ENCODE data around the gene CD6. TPM values are rescaled to one million over a fixed set of nuclear protein-coding genes. Genes with fewer than 3 reads are reported as not detected.

CD6 gene
- total RNA-seq, 4 donors from 2014 or later, result 0.26 to 2.0 (median 0.91) TPM; not detected in 1

DNA sequence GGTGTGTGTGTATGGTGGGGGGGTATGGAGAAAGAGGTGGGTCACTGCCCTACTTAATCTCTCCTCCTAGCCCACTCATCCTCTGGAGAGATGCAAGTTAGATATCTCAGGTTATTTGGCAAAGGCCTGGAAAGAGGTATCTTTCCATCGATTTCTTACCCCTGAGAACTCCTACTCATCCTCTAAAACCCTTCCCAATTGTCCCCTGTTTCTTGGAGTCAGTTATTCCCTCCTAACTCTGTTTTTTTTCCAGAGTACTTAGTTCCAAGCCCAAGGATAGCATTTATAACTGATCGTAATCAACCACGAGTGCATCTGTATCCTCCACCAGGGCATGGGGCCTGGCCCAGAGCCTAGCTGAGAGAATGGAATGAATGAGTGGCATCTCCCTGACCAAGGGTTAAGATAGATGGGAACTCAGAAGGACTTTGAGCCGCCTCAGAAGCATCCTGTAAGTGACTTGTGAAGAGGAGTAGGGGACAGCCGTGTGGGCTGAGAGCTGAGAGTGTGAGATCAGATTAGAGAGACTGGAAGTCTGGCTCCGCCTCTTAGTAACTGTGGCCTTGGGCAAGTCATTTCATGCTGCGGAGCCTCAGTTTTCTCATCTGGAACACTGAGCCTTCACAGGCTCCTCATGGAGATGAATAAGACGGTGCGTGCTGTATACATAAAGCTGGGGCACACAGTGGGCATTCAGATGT lies 16.2 kb downstream of the CD6 start:
- no peaks in the 10 kb centered on the region for H3K9me3 ChIP-seq
- peak in 1 of 2 donors; percentile 3 for DNase-seq
- intact Hi-C loops (cut with DNase I; ENCODE audit: low total_unique reads), result no loop called here

DNA sequence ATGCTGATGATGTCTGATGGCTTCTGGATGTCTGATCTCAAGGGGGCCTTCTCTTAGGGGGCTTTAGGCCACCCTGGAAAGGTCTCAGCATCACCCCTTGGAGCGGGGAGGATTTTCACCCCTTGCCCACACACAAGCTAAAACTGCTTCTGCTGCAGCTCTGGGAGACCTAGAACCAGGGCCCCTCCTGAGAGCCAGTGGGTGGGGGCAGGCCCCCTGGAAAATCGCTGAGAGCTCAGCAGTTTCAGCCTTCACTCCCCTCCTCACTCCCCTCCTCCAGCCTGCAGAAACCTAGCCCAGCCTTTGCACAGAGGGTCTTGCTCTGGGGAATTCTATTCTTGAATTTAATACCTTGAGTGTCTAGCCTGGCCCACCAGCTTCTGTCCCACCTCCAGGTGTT lies 17.2 kb downstream of the CD6 start:
- Histone ChIP-seq H3K27ac (no peak overlapping the region), H3K27me3 (no peaks in the 10 kb centered on the region), H3K36me3 (no peaks in the 10 kb centered on the region), H3K4me1 (no peaks in the 10 kb centered on the region), H3K4me3 (no peak overlapping the region), H3K9me3 (no peaks in the 10 kb centered on the region)
- no peak for DNase-seq
- intact Hi-C loops (cut with DNase I; ENCODE audit: low total_unique reads), result no loop called here
- TF ChIP-seq, protein P1, sequence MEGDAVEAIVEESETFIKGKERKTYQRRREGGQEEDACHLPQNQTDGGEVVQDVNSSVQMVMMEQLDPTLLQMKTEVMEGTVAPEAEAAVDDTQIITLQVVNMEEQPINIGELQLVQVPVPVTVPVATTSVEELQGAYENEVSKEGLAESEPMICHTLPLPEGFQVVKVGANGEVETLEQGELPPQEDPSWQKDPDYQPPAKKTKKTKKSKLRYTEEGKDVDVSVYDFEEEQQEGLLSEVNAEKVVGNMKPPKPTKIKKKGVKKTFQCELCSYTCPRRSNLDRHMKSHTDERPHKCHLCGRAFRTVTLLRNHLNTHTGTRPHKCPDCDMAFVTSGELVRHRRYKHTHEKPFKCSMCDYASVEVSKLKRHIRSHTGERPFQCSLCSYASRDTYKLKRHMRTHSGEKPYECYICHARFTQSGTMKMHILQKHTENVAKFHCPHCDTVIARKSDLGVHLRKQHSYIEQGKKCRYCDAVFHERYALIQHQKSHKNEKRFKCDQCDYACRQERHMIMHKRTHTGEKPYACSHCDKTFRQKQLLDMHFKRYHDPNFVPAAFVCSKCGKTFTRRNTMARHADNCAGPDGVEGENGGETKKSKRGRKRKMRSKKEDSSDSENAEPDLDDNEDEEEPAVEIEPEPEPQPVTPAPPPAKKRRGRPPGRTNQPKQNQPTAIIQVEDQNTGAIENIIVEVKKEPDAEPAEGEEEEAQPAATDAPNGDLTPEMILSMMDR (IDR thresholded peaks at IDR 0.05), result no peak
- no peak for TF ChIP-seq POLR2A (IDR thresholded peaks at IDR 0.05)

More for the DNA sequence above, 16.2 kb downstream of the CD6 start:
- H3K27ac ChIP-seq, result no peak overlapping the region
- no peaks in the 10 kb centered on the region for H3K36me3 ChIP-seq
- TF ChIP-seq, protein P1 (IDR thresholded peaks at IDR 0.05), result no peak
- no peak for TF ChIP-seq POLR2A (IDR thresholded peaks at IDR 0.05)
- H3K27me3 ChIP-seq, result no peaks in the 10 kb centered on the region
- H3K4me3 ChIP-seq, result no peak overlapping the region
- H3K4me1 ChIP-seq, result no peaks in the 10 kb centered on the region

DNA sequence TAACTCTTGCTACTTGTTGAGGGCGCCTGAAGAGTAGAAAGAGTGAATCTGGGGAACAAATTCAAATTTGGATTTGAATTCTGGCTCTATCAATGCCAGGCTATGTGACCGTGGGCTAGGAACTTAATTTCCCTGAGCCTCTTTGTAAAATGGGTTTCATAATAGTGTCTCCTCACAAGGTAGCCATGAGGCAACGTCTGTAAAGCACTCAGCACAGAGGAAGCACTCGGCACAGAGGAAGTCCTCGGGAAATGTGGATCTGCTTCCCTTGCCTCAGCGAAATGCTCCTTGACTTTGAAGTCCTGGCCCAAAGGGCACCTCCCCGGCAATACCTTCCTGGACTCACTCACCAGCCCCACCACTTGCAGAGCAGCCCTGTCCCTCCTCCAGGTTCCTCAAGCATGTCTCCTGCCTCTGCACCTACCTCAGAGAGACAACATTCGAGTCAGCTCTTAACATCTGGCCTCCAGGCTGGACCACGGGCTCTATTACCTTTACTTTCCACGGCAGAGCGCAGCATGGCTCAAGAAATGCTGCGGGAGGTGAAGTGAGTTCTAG lies 17.7 kb downstream of the CD6 start:
- Histone ChIP-seq H3K4me3 (no peak overlapping the region), H3K27ac (no peak overlapping the region), H3K27me3 (no peaks in the 10 kb centered on the region), H3K4me1 (no peaks in the 10 kb centered on the region), H3K36me3 (no peaks in the 10 kb centered on the region), H3K9me3 (no peaks in the 10 kb centered on the region)
- intact Hi-C loops (cut with DNase I; ENCODE audit: low total_unique reads), result no loop called here
- peak in 1 of 2 donors; percentile 3 for DNase-seq
- TF ChIP-seq POLR2A (IDR thresholded peaks at IDR 0.05), result no peak
- TF ChIP-seq, protein P1 (IDR thresholded peaks at IDR 0.05), result no peak

DNA sequence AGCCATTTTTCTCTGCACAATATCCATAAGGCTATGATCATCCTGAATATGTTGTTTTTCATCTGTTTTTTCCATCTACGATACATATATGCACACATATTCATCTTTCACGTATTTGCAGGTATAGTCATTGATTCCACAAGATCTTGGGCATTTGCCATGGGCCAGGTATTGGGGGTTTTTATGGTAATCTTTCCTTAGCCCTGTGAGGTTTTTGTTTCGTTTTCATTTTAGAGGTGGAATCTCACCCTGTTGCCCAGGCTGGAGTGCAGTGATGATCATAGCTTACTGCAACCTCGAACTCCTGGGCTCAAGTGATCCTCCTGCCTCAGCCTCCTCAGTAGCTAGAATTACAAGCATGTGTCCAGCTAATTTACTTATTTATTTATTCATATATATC lies 20.0 kb downstream of the CD6 start:
- Histone ChIP-seq H3K9me3 (no peaks in the 10 kb centered on the region), H3K4me3 (no peak overlapping the region), H3K36me3 (no peaks in the 10 kb centered on the region), H3K27ac (no peak overlapping the region), H3K4me1 (no peaks in the 10 kb centered on the region), H3K27me3 (no peaks in the 10 kb centered on the region)
- no peak for DNase-seq
- TF ChIP-seq, protein P1 (IDR thresholded peaks at IDR 0.05), result no peak
- TF ChIP-seq POLR2A (IDR thresholded peaks at IDR 0.05), result no peak
- intact Hi-C loops (cut with DNase I; ENCODE audit: low total_unique reads), result no loop called here

DNA sequence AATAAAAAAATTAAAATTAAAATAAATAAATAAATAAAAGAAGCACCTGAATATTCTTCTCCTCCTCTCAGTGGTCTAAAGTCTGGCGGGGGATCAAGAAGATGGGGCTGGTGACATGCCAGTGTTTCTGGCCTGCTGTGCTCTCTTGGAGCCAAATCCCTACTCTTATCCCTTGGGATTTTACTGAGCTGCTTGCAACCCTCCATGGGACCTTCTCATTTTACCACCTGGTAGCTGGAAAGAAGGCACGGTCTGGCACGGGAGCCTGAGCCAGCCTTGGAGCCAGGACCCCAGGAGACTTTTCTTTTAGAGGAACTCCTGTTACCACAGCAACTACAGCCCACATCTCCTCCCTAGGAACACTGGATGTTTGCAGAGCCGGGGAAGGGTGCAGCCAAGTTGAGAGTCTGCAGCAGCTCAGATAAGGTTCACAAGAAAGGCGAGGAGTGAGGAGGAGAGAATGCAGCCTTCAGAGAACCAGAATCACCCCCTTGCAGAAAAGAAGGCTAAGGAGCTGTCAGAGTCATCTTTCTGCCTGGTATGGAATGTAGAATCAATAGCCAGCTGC lies 21.4 kb downstream of the CD6 start:
- intact Hi-C loops (cut with DNase I; ENCODE audit: low total_unique reads), result no loop called here
- TF ChIP-seq POLR2A (IDR thresholded peaks at IDR 0.05), result no peak
- TF ChIP-seq, protein P1 (IDR thresholded peaks at IDR 0.05), result no peak
- no peak for DNase-seq

More for the DNA sequence above, 21.4 kb downstream of the CD6 start:
- Histone ChIP-seq H3K27ac (no peak overlapping the region), H3K4me1 (no peaks in the 10 kb centered on the region), H3K36me3 (no peaks in the 10 kb centered on the region), H3K27me3 (no peaks in the 10 kb centered on the region), H3K9me3 (no peaks in the 10 kb centered on the region), H3K4me3 (no peak overlapping the region)
